22Rv1 (cell line): ENCODE results near the gene USP34.

Experiments used
- H3K27ac ChIP-seq: fragments of 450-650 bp; 2 replicates; pipeline ENCODE4 v1.5.1; 2017
- ZFX ChIP-seq: fragments of 450-650 bp; IDR thresholded peaks from 2 replicates; pipeline ENCODE4 v1.6.1; 2017; ENCODE audit warnings: antibody characterized with exemption, borderline replicate concordance
- TF ChIP-seq, protein P1 (sequence below): fragments of 450-650 bp; IDR thresholded peaks from 2 replicates; pipeline ENCODE4 v1.5.1; 2017; ENCODE audit warnings: mild to moderate bottlenecking

USP34 gene

DNA sequence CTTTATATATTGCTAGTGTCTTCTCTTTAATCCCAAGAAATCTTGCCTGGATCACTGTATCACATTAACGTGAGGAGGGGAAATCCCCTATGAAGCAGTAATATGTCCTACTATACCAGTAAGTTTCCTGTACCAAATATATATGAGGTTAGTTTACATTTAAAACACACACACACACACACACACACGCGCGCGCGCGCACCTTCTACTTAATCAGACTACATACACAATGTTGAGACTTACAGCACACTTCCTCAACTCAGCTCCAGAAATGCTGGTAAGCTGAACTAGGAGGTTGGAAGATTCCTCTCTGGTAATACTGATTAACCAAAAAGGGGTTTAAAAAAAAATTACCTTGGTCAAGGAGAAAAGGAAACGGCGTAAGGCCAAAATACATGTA lies 49.3 kb downstream of the USP34 start:
- TF ChIP-seq ZFX = no peak
- TF ChIP-seq, protein P1, sequence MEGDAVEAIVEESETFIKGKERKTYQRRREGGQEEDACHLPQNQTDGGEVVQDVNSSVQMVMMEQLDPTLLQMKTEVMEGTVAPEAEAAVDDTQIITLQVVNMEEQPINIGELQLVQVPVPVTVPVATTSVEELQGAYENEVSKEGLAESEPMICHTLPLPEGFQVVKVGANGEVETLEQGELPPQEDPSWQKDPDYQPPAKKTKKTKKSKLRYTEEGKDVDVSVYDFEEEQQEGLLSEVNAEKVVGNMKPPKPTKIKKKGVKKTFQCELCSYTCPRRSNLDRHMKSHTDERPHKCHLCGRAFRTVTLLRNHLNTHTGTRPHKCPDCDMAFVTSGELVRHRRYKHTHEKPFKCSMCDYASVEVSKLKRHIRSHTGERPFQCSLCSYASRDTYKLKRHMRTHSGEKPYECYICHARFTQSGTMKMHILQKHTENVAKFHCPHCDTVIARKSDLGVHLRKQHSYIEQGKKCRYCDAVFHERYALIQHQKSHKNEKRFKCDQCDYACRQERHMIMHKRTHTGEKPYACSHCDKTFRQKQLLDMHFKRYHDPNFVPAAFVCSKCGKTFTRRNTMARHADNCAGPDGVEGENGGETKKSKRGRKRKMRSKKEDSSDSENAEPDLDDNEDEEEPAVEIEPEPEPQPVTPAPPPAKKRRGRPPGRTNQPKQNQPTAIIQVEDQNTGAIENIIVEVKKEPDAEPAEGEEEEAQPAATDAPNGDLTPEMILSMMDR = no peak
- no peak overlapping the region for H3K27ac ChIP-seq

DNA sequence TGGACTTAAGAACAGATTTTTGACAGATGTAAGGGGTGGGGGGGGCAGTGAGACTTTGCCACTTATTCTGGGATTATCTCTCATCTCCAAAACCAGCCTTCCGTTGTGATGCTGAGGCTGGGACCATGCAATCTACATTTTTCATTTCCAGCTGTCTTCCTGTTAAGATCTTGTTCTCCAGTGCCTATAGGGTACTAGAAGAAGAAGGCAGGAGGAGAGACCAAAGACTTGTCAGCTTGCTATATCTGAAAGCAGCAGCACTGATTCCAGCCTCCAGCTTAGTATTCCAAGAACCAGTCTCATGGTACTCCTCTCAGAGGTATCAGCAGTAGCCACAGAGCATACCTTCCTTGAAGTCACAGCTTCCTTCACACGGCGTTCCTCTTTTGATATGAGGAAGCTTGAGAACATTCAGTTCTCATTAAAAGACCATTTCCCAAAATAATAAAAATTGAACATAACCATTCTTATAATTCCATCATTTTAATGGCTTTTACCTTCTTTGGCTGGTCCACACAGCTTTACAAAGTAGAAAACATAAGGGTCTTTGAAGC lies 49.8 kb downstream of the USP34 start:
- 0 out of 2 replicates have a peak overlapping the region, but pooled peaks have one; percentile 1 for H3K27ac ChIP-seq
- TF ChIP-seq, protein P1 = no peak
- TF ChIP-seq ZFX = no peak

DNA sequence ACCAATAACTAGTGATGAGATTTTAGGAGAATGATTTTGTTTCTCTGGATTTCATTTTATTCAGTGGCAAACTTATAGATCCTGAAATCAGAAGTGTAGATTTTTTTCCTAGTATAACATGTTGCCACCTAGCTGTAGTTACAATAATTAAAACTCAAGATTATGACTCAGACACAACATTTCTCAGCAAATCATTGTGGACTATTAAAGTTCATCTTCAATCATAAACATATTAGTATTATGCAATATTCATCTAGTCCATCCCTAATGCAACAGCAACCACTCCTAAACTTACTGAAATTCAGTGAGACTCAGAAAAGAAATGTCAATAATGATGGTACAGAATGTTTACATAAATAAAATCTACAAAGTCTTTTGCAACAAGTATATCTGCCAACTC lies 51.3 kb downstream of the USP34 start:
- TF ChIP-seq ZFX = no peak
- TF ChIP-seq, protein P1 = no peak
- no peak overlapping the region for H3K27ac ChIP-seq

DNA sequence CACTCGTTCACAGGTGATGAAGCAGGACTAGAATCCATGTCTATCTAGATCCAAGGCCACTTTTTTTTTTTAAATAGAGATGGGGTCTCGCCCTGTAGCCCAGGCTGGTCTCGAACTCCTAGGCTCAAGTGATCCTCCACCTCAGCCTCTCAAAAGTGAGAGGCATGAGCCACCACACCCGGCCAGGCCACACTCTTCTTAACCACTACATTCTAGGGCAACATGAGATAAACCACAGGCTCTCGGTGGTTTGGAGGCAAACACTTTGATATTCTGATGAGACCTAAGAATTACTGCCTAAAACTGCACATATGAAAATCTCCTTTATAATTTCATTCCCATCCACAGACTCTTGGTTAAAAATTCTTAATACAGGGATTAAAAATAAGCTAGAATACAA lies 51.8 kb downstream of the USP34 start:
- TF ChIP-seq ZFX = no peak
- H3K27ac ChIP-seq = no peak overlapping the region

DNA sequence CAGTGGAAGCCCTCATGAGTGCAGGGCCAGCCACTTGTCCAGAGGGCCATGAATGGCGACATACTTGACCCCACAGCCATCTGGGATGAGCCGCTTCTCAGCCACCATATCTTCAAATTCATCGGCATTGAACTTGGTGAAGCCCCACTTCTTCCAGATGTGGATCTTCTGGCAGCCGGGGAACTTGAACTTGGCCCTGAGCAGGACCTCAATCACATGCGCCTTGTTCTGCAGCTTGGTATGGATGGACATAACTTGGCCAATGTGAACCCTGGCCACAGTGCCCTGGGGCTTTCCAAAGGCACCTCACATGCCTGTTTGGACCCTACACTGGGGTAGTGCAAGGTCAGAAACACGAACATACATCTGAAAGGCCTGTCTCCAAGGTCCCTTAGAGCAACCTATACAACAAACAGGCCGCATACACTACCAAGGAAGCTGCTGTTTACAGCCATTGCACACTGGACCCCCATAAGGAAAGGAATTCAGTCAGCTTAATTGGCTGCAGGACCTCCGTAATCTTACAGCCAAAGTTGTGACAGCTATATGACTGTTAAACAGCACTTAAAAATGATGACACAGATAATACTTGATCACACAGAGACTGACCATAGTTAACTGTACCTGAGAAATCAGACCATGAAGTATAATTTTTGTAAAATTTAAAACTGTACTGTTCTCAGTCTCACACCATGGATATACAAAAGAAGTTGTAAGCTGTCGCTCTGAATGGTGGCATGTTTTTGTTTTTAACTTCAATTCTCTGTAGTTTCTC lies 53.8 kb downstream of the USP34 start:
- no peak overlapping the region for H3K27ac ChIP-seq
- TF ChIP-seq, protein P1 = no peak
- no peak for TF ChIP-seq ZFX

DNA sequence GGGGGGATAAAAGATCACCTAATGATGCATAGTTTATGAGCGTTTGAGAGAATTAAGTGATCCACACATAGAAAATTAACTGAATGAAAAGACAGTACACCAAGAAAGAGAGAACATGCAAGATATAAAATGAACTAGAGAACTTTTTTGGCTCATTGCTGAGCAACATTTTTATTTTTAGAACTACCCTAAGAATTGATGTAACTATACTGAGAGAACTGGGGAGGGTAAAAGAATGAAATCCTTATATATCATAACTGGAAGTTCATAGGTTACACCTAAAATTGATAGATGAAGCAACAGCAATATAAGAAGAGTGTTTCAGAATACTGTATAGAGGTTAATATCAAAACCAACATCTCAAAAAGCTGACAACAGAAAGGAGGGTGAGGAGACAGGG lies 55.6 kb downstream of the USP34 start:
- no peak for TF ChIP-seq ZFX
- TF ChIP-seq, protein P1 = no peak
- no peak overlapping the region for H3K27ac ChIP-seq

DNA sequence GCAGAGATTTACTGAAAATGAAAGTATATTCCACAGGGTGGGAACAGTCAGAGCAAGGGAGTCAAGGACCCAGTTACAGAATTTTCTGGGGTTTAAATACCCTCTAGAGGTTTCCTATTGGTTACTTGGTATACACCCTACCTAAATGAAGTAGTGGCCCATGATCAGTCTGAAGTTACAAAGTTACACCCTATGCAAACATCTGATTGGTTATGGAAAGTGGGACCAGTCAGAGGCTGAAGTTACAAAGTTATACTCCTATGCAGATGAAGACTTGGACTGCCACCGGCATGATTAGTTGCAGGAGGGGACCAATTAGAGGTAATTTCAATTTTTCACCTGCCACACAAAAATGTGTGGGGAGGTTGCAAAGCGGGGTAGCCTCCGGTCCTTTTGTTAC lies 56.2 kb downstream of the USP34 start:
- no peak overlapping the region for H3K27ac ChIP-seq
- TF ChIP-seq ZFX = no peak
- TF ChIP-seq, protein P1 = no peak

DNA sequence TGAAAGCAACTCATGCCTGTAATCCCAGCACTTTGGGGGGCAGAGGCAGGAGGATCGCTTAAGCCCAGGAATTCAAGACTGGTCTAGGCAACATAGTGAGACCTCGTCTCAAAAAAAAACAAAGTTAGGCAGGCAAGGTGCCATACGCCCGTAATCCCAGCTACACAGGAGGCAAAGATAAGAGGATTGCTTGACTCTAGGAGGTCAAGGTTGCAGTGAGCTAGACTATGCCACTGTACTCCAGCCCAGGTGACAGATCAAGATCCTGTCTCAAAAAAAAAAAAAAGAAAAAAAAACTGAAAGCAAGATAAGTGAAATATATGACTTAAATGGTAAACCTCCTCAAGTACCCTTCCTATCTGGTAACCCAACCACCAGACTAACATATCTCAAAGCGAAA lies 59.8 kb downstream of the USP34 start:
- TF ChIP-seq, protein P1 = no peak
- no peak for TF ChIP-seq ZFX
- H3K27ac ChIP-seq = no peak overlapping the region
